ENCODE data around the gene HHIPL1.

HHIPL1 gene

DNA sequence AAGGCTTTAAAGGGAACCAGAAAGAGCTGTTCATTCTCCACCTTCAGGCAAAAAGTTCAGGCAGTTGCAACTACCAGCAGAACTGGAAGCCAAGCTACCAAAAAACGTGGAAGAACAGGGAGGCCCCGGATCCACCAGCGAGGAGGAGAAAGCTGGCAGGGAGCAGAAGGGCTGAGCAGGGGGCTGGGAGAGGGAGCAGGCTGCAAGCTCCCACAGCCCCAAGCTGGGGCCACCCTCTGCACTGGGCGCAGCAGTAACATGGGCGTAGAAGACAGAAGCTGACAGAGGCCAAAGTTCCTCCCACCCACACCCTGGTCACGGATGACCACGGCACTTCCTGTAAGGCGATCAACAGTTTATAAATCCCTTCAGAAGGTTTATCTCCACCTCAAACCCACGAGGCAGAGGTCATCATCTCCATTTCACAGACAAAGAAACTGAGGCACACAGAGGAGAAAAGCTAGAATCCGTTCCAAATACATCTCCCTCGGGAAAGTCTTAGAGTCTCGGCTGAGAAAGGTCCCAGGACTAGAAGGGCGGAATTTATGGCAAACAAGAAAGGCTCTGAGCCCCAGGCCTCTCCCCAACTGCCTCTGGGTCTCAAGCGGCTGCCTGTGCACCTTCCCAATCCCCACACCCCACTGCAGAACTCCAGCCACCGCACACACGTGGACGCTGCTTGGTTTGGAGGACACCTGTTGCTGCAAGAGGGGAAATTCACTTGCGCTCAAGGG lies 42.7 kb upstream of the HHIPL1 start:
- TF ChIP-seq, protein P1, sequence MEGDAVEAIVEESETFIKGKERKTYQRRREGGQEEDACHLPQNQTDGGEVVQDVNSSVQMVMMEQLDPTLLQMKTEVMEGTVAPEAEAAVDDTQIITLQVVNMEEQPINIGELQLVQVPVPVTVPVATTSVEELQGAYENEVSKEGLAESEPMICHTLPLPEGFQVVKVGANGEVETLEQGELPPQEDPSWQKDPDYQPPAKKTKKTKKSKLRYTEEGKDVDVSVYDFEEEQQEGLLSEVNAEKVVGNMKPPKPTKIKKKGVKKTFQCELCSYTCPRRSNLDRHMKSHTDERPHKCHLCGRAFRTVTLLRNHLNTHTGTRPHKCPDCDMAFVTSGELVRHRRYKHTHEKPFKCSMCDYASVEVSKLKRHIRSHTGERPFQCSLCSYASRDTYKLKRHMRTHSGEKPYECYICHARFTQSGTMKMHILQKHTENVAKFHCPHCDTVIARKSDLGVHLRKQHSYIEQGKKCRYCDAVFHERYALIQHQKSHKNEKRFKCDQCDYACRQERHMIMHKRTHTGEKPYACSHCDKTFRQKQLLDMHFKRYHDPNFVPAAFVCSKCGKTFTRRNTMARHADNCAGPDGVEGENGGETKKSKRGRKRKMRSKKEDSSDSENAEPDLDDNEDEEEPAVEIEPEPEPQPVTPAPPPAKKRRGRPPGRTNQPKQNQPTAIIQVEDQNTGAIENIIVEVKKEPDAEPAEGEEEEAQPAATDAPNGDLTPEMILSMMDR (conservative IDR thresholded peaks at IDR 0.05; ENCODE audit: low read length) = no peak
- no peak for TF ChIP-seq EZH2phosphoT487 (IDR thresholded peaks at IDR 0.05; ENCODE audit: borderline replicate concordance)
- H3K9ac ChIP-seq (ENCODE audit: low read depth, low read length, poor library complexity, severe bottlenecking) = peak overlapping the region; percentile 61
- H3K9me3 ChIP-seq (ENCODE audit: insufficient read depth, low read depth, low read length) = no peaks in the 10 kb centered on the region
- peaks cover 53% of the 10 kb centered on the region for H3K4me1 ChIP-seq (ENCODE audit: insufficient read depth, low read length, poor library complexity, severe bottlenecking)
- H3K79me2 ChIP-seq (ENCODE audit: insufficient read depth, low read length) = peaks cover 69% of the 10 kb centered on the region
- no peaks in the 10 kb centered on the region for H3F3A ChIP-seq (ENCODE audit: low read depth)
- H4K20me1 ChIP-seq (ENCODE audit: insufficient read depth, low read length, poor library complexity, severe bottlenecking) = peaks cover 27% of the 10 kb centered on the region
- H2AFZ ChIP-seq (ENCODE audit: low read length) = no peak overlapping the region
- H3K27me3 ChIP-seq (ENCODE audit: insufficient read depth, low read length, poor library complexity, severe bottlenecking) = no peaks in the 10 kb centered on the region
- no peaks in the 10 kb centered on the region for H3K36me3 ChIP-seq (ENCODE audit: insufficient read depth, low read length)
- no peaks in the 10 kb centered on the region for H3K9me2 ChIP-seq (replicated peaks; ENCODE audit: low read depth, low read length)
- peak overlapping the region; percentile 87 for H3K4me2 ChIP-seq (ENCODE audit: low read depth, low read length, poor library complexity, severe bottlenecking)
- H3K4me3 ChIP-seq (ENCODE audit: low read length, poor library complexity, severe bottlenecking) = peak overlapping the region; percentile 72

DNA sequence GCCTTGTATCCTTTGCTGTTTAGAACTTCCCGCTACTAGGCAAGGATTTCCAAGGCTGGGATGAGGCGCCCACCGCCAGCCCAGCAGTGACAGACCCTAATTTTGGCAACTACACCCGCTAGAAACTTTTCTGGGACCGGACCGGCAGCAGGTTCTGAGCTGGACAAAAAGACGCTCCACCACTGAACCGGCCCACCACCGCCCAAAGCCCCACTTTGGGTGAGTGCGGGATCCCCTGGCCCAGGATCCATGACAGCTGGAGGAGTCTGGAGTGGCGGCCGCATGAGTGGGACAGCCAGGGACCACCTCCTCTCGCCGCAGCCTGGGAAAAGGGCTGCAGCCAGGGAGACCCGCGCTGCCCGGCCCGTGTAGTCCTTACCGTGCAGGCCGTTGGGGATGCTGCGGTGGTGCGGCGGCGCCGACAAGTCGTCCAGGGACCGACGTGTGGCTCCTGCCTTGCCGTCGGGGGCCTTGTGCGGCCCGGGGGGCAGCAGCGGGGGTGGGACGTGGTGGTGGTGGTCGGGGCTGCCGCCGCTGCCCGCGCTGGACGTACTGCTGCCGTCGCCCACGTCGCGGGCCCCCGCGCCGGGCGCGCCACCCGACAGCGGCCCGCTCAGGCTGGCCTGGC lies 42.0 kb upstream of the HHIPL1 start:
- Histone ChIP-seq H3K9ac (ENCODE audit: low read depth, low read length, poor library complexity, severe bottlenecking) (peak overlapping the region; percentile 61), H3K79me2 (ENCODE audit: insufficient read depth, low read length) (peaks cover 63% of the 10 kb centered on the region), H3K4me2 (ENCODE audit: low read depth, low read length, poor library complexity, severe bottlenecking) (peak overlapping the region; percentile 87)

DNA sequence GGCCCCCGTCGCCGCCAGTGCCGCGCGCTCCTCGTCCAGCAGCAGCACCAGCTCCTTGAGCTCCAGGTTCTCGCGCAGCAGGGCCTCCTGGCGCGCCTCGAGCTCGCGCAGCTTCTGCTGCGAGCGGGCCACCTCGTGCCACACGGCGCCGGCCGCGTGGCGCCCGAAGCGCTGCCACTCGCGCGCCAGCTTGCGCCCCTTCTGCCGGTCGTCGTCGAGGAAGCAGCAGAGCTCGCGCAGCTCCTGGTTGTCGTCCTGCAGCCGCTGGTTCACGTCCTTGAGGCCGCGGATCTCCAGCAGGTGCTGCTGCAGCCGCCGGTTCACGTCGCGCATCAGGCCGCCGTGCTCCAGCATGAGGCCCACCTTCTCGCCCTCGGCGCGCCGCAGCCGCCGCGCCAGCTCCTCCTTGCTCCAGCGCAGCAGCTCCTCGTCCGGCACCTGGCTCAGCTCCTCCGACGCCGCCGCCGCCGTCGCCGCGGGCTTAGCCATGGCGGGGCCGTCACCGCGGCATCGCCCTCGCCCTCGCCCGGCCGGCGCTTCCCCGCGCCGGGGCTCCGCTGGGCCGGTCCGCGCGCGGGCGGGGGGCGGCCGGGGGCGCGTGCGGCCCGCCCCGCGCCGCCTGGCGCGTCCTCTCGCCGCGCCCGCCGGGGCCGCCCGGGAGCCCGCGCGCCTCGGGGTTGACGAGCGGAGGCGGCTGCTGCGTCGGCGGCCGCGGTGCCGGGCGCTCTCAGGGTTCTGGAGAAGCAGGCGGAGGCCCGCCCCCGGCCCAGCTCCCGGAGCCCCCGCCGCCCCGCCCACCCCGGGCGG lies 41.3 kb upstream of the HHIPL1 start, which contains the start of gene CCDC85C:
Gene CCDC85C (minus strand): TSS at position 737 of the 807 bp plus-strand sequence. CDS start 248 bp downstream, at position 489.
- Histone ChIP-seq H3K9ac (ENCODE audit: low read depth, low read length, poor library complexity, severe bottlenecking) (peak within 1 kb of the TSS; percentile 98), H3K9me2 (replicated peaks; ENCODE audit: low read depth, low read length) (no peaks in the 10 kb centered on the region), H3K36me3 (ENCODE audit: insufficient read depth, low read length) (no peaks in the 10 kb centered on the region), H2AFZ (ENCODE audit: low read length) (peak within 1 kb of the TSS; percentile 86), H4K20me1 (ENCODE audit: insufficient read depth, low read length, poor library complexity, severe bottlenecking) (peaks cover 27% of the 10 kb centered on the region), H3K79me2 (ENCODE audit: insufficient read depth, low read length) (peaks cover 55% of the 10 kb centered on the region), H3K27me3 (ENCODE audit: insufficient read depth, low read length, poor library complexity, severe bottlenecking) (no peaks in the 10 kb centered on the region), H3F3A (ENCODE audit: low read depth) (no peaks in the 10 kb centered on the region), H3K4me3 (ENCODE audit: low read length, poor library complexity, severe bottlenecking) (peak within 1 kb of the TSS; percentile 77), H3K4me1 (ENCODE audit: insufficient read depth, low read length, poor library complexity, severe bottlenecking) (peaks cover 51% of the 10 kb centered on the region), H3K9me3 (ENCODE audit: insufficient read depth, low read depth, low read length) (no peaks in the 10 kb centered on the region), H3K4me2 (ENCODE audit: low read depth, low read length, poor library complexity, severe bottlenecking) (peak within 1 kb of the TSS; percentile 96)
- TF ChIP-seq EZH2phosphoT487 (IDR thresholded peaks at IDR 0.05; ENCODE audit: borderline replicate concordance) = no peak
- TF ChIP-seq, protein P1 (conservative IDR thresholded peaks at IDR 0.05; ENCODE audit: low read length) = no peak

More for the DNA sequence above, 42.0 kb upstream of the HHIPL1 start:
- Histone ChIP-seq H3F3A (ENCODE audit: low read depth) (no peaks in the 10 kb centered on the region), H3K9me3 (ENCODE audit: insufficient read depth, low read depth, low read length) (no peaks in the 10 kb centered on the region), H3K27me3 (ENCODE audit: insufficient read depth, low read length, poor library complexity, severe bottlenecking) (no peaks in the 10 kb centered on the region), H4K20me1 (ENCODE audit: insufficient read depth, low read length, poor library complexity, severe bottlenecking) (peaks cover 27% of the 10 kb centered on the region), H3K4me1 (ENCODE audit: insufficient read depth, low read length, poor library complexity, severe bottlenecking) (peaks cover 53% of the 10 kb centered on the region), H2AFZ (ENCODE audit: low read length) (no peak overlapping the region), H3K9me2 (replicated peaks; ENCODE audit: low read depth, low read length) (no peaks in the 10 kb centered on the region), H3K36me3 (ENCODE audit: insufficient read depth, low read length) (no peaks in the 10 kb centered on the region), H3K4me3 (ENCODE audit: low read length, poor library complexity, severe bottlenecking) (peak overlapping the region; percentile 72)
- TF ChIP-seq, protein P1 (conservative IDR thresholded peaks at IDR 0.05; ENCODE audit: low read length) = no peak
- TF ChIP-seq EZH2phosphoT487 (IDR thresholded peaks at IDR 0.05; ENCODE audit: borderline replicate concordance) = no peak

Data from Loucy (cell line).